Dermis microvascular lymphatic vessel endothelial cell (primary cell): ENCODE data around the gene POU1F1. TPM values are rescaled to one million over a fixed set of nuclear protein-coding genes. Genes with fewer than 3 reads are reported as not detected.
A peak's percentile ranks its signal among the peaks of the same experiment; 100 is the strongest.
"Not testable (repeated sequence)": the region's sequence is repeated elsewhere in the genome, so short reads cannot be mapped to it uniquely, and the experiment has no call there.

ENCODE experiments used
- DNase-seq, 2 donors: peaks; one replicate each; pipeline versions ENCODE4 v3.0.0 to v3.0.0-alpha.2; 2010; ENCODE audit warnings: low read depth in 2 of 2
- total RNA-seq: library from RNA; depleted of rRNA; stranded (reverse); fragments of >200 nt; gene quantifications from 2 replicates; pipeline ENCODE4 v1.2.1, GENCODE V29; 2014

The POU1F1 gene
- total RNA-seq, 1 donor from 2014 or later, result not detected

GRCh38 chr3:87250009-87250408, 26.4 kb downstream of the POU1F1 start:
- no peak for DNase-seq

DNA sequence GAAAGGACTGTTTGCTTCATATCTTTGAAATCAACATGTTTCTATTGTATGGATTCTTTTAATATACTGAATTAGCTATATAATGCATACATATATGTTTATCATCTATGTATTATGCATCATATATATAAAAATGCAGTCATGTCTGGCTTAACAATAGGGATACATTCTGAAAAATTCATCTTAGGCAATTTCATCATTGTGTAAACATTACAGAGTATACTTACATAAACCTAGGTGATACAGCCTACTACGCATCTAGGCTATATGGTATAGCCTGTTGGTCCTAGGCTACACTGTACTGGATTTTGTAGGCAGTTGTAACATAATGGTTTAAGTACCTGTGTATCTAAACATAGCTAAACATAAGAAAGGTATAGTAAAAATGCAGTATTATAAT, 27.6 kb downstream of the POU1F1 start:
- DNase-seq, result no peak

GRCh38 chr3:87248231-87248630, 28.2 kb downstream of the POU1F1 start:
- not testable (repeated sequence) for DNase-seq

- DNase-seq, result no peak
Observed at GRCh38 chr3:87247430-87247773, 29.0 kb downstream of the POU1F1 start.

DNA sequence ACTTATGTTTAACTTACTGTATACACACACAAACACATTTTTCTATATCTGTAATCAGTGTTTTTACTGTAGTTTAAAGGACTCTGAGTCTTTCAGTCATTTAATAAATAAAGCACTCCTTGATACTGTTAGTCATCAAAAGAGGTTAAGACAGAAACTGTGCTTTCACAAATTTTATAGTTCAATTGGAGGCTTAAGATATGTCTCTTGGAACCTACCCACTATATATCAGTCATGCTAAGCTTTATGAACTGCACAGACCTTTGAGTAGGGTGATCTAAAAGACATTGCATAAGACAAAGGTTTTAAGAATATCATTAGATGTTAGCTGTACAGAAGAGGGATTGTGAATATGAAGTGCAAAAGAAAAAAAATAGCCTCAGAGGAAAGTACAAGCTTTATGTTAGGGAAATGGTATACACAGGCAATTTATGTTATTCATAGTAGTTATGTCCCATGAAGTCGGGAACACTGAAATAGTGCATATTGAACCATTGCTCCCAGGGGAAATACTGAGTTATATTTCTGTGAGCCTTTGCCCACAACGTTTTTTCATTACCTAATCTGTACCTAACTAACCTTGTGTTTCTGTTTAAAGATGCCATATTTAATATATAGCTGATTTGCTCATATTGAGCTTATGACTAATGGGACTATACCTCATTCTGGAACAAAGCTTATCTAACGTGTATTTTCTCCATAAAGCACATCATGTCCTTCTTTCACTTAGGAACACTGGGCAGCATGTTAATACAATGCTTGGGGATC, 29.5 kb downstream of the POU1F1 start:
- DNase-seq, result no peak

- DNase-seq, result no peak
Observed at GRCh38 chr3:87236093-87236492, 40.3 kb downstream of the POU1F1 start.

DNA sequence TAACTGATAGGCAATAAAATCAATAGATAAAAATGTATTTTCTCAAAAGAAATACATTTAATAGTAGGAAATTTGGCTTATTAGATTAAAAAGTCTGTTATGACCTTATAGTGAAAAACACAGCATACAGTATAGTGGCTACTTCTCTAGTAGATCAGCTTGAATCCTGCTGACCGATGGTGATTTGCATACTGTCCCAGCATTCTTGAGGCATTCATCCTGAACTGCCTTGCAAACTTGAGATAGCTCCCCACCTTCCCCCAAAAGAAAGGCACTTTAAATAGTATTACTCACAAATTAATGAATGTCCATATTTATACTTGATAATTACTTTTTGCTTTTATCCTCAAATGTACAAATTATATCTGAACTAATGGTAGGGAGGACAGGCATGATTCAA, 42.6 kb downstream of the POU1F1 start:
- DNase-seq, result no peak

GRCh38 chr3:87229113-87229512, 47.3 kb downstream of the POU1F1 start:
- DNase-seq, result no peak

- DNase-seq, result no peak
Observed at GRCh38 chr3:87228316-87228715, 48.1 kb downstream of the POU1F1 start.

DNA sequence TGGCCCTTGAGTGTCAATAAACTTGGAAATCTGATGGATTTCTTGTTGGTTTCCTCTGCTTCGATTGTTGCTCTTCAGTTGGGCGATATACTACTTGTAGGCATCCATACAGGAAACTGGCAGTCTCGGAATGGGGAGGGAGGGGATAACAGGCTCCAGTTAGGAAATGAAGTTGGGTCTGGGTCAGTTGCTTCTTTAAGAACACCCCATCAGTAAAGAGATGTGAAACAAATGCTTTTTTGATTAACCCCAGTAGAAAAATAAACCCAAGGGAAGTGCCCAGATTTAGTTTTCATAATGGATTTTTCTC, 48.6 kb downstream of the POU1F1 start:
- no peak for DNase-seq

DNA sequence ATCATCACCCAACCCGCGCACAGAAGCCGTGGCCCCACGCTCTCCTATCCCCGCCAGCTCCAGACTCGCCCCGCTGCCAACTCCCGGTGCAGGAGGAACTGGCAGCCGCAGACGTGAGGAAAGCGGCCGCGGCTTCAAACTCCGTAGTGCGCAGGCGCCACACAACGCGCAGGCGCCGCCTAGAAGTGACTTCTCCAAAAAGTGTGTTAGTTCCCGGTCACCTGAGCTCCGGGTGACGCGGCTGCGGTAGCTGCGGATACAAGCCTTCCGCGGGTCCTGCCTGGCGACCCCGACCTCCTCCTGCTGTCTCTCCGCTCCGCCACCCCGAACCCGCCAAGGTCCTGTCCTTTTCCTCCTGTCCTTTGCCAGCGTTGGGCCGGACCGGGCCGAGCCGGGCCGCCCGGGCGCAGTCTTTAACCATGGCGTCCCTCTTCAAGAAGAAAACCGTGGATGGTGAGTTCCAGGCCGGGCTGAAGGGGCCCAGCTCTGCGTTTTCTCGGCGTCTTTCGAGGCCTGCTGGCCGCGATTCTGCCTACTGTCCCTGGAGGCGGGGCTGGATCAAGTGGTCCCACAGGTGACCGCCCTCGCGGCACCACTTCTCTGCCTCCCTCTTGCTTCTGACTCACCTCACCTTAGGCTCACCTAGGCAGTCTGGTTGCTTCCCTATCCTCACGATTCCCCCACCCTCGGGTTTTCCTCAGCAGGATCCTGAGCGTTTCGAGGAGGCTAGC, 49.1 kb downstream of the POU1F1 start, which contains the start of gene CHMP2B:
Gene CHMP2B, plus strand, starts transcription at position 206 of the 731 bp plus-strand sequence. Its CDS starts 214 bp downstream, at position 420.
- peak; percentile 79 to 95 for DNase-seq

DNA sequence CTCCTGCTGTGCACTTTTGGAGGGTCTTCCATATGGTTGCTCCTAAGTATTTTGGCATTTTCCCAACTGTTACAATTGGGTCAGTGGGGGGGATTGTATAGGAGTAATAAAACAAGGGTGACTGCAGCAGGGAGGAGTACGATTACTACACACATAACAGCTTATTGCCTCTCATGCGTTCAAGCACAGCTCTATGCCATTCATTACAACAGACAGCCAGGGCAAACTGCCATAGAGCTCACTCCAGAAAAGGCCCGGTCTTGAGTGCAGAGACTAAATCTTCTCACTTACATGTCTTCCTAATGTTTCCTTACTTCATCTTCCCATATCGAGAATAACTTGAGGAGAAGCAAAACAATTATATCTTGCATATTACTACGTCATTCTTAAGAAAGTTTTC, 50.7 kb downstream of the POU1F1 start:
- DNase-seq, result no peak

GRCh38 chr3:87219611-87220010, 56.8 kb downstream of the POU1F1 start:
- DNase-seq, result no peak

GRCh38 chr3:87218560-87218959, 57.8 kb downstream of the POU1F1 start:
- DNase-seq, result no peak

Other genes with a start within 250 kb of the POU1F1 start
- gene CHMP2B, start 49.3 kb downstream of the POU1F1 start, total RNA-seq, result 13.7 and 14.1 TPM in 2 replicates